ENCODE results near the gene TGM1.
"Not testable (repeated sequence)": the region's sequence is repeated elsewhere in the genome, so short reads cannot be mapped to it uniquely, and the experiment has no call there.

The TGM1 gene

GRCh38 chr14:24252289-24253124, 10.5 kb downstream of the TGM1 start:
- DNase-seq = no peak

- no peak for DNase-seq
These were observed 11.1 kb downstream of the TGM1 start for GRCh38 chr14:24251880-24252288.

GRCh38 chr14:24250354-24250753, 12.6 kb downstream of the TGM1 start:
- no peak for DNase-seq

- no peak for DNase-seq
These were observed 13.6 kb downstream of the TGM1 start for GRCh38 chr14:24249230-24250021.

GRCh38 chr14:24247422-24247821, 15.6 kb downstream of the TGM1 start:
- no peak for DNase-seq

DNA sequence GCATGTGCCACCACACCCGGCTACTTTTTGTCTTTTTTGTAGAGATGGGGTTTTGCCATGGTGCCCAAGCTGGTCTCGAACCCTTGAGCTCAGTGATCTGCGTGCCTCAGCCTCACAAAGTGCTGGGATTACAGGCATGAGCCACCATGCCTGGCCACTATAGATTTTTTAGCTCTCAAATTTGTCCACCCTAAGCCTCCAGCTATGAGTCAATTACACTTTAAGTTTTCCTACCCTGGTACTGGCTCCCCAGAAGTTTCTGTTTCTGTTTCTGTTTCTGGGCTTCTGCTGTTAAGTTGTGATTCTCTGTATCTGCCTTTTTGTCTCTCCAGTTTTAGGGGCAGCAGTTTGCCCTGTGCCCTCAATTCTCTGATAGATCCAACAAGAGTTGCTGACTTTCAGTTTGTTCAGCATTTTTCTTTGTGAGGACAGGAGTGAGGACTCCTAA, 16.2 kb downstream of the TGM1 start:
- DNase-seq = peak; percentile 67

DNA sequence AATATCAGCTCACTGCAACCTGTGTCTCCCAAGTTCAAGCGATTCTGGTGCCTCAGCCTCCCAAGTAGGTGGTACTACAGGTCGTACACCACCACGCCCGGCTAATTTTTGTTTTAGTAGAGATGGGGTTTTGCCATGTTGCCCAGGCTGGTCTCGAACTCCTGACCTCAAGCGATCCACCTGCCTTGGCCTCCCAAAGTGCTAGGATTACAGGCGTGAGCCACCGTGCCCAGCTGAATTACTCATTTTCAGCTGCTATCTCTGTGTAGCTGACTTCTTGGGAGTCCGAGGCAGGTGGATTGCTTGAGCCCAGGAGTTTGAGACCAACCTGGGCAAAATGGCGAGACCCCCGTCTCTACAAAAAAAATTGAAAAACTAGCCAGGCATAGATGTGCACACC, 17.6 kb downstream of the TGM1 start:
- not testable (repeated sequence) for DNase-seq

DNA sequence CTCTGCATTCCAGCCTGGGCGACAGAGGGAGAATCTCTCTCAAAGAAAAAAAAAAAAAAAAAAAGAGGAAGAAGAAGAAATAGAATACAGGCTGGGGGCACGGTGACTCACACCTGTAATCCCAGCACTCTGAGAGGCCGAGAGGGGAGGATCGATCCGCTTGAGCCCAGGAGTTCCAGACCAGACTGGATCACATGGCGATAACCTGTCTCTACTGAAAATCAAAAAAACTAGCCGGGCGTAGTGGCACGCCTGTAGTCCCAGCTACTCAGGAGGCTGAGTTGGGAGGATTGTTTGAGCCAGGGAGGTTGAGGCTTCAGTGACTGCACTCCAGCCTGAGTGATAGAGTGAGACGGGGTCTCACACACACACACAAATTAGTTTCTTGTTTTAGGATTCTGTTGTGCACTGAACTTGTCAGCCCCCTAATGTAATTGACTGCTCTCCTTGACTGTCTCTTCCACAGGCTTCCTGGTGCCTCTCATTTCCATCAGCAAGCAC, 19.6 kb downstream of the TGM1 start:
- peak; percentile 21 for DNase-seq

- DNase-seq = peak; percentile 93
These were observed 21.0 kb downstream of the TGM1 start for GRCh38 chr14:24241829-24242443.

DNA sequence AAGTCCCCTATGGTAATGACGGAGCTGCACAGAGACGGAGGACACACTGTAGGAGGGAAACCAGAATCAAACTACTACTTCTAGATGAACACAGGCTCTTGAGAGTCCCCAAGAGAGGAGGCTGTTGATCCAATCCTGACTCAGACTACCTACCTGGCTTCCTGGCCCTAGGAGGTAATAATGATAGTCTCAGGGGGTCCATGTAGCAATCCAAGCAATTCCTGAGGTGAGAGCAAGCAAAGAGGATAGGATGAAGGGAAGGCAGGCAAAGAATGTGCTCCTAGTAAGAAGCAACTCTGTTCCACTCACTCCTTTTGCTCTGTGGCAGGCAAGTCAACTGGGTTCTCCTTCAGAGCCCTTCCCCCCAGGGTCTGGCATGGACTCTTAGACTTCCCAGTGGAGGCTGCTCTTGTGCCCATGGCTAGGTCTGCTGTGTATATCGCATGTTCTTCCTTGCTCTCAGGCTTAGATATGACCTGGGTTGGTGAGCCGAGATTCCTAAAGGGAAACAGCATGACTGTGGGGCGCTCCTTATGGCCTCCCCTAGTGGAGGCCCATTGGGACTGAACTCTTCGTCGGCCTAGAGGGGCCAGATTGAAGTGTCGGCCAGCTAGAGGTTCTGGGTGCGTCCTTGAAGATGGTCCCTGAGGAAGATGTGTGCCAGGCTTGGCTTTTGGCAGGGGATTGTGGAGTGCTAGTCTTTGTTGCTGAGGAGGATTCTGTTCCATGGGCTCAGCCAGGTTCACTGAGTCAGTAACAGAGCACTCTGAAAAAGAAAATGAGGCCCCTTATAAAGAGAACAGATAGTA, 22.7 kb downstream of the TGM1 start:
- no peak for DNase-seq

- no peak for DNase-seq
These were observed 24.4 kb downstream of the TGM1 start for GRCh38 chr14:24238527-24239037.

DNA sequence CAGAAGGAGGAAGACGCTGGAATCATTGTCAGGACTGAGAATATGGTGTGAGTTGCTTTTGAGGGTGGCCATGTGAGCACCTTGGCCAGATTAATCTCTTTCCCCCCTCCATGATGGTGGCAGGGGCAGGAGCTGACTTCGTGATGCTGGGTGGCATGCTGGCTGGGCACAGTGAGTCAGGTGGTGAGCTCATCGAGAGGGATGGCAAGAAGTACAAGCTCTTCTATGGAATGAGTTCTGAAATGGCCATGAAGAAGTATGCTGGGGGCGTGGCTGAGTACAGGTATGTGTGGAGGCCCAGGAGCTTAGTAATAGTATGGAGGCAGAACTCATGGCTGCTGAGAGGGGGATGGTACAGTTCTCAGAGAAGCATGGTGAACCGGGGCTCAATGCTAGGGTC, 24.9 kb downstream of the TGM1 start:
- DNase-seq = no peak

DNA sequence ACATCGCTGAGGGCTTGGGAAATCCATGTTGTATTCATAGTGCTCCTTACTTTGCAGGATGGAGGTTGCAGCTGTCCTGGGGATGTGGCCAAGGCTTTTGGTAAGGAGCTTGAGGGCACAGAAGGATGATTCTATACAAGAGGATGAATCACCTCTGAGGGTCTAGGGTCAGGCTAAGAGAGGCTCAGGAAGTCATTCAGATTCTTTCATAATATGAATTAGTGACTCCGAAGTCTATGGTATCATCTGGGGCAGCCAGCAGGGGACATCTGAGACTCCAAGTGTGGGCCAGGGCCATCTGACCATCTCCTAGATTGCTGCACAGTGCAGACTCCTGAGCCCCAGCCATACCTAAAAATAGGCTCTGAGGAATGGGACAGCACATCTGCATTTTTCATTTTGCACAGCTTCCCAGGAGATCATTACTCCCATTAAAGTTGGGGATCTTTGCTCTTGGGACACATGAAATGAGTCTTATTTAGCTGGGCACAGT, 25.5 kb downstream of the TGM1 start:
- no peak for DNase-seq

- DNase-seq = no peak
These were observed 26.1 kb downstream of the TGM1 start for GRCh38 chr14:24236689-24237462.

GRCh38 chr14:24235804-24236688, 26.9 kb downstream of the TGM1 start:
- DNase-seq = no peak

GRCh38 chr14:24234095-24235005, 28.6 kb downstream of the TGM1 start:
- DNase-seq = no peak

DNA sequence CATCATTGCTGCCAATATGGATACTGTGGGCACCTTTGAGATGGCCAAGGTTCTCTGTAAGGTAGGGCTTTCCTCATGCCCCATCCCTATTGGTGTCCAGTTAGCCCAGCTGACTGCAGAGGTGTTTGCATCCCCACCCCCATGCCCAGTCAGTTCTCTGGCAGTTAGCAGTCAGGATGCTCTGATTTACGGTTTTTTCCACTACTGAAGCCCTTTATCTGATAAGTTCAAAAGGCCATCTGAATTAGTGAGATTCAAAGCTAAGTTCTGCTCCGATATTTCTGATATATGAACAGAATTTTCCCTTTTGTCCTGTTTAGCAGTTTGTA, 29.5 kb downstream of the TGM1 start:
- DNase-seq = no peak

GRCh38 chr14:24232645-24233537, 30.1 kb downstream of the TGM1 start, which contains the start of gene GMPR2:
GMPR2 (plus strand) TSS chr14:24232929; CDS start chr14:24233254, 325 bp downstream.
- DNase-seq = peak; percentile 32
